HepG2 (cell line): Measurements from ENCODE around the gene TC2N. TPM values are rescaled to one million over a fixed set of nuclear protein-coding genes. Genes with fewer than 3 reads are reported as not detected.

Experiments
- ATAC-seq: fragments of 200-7000 bp; cut with Tn5 transposase; 3 replicates; pipeline ENCODE4 v1.9.1; 2020; ENCODE audit warnings: mild to moderate bottlenecking, moderate library complexity
- BruUV-seq: library from RNA; stranded (reverse); fragments of 400-500 nt; replicated peaks from 2 replicates; lab custom pipeline; 2021; lab: Mats Ljungman, UMichigan
- CTCF ChIA-PET: fragments of 300-600 bp; formaldehyde crosslinking; extraction: SDS; loops from one replicate; lab custom pipeline; 2021; ENCODE audit warnings: low total read pairs, inconsistent platforms, low intra/inter-chr PET ratio; lab: Yijun Ruan, JAX
- POLR2A ChIA-PET: fragments of 350-600 bp; sonication (Branson Sonifier 250); formaldehyde crosslinking; loops from one replicate; lab custom pipeline; 2020; ENCODE audit warnings: antibody characterized with exemption, inconsistent platforms; lab: Yijun Ruan, JAX
- DNase-seq: peaks from one replicate; pipeline ENCODE4 v3.0.0-alpha.2; 2015; ENCODE audit warnings: low spot score
- FAIRE-seq: peaks from 3 replicates; lab custom pipeline; 2011; peaks lifted over from hg19 to GRCh38; lab: Jason Lieb, UNC
- H2AFZ ChIP-seq: one replicate; pipeline ENCODE4 v1.6.1; 2011; ENCODE audit warnings: low read length, inconsistent platforms
- H3K27ac ChIP-seq: fragments of 300-600 bp; 3 replicates; pipeline ENCODE4 v1.8.0; 2011; ENCODE audit warnings: mixed run types, mild to moderate bottlenecking, mixed read lengths, low read length, inconsistent platforms; ENCODE audit not compliant: insufficient read depth; ENCODE audit errors: extremely low read length
- H3K27me3 ChIP-seq, 2 experiments: fragments of 200-600 bp in 1 of 2; 2 replicates in 1 of 2; 3 replicates in 1 of 2; pipeline versions ENCODE4 v1.6.0 to v1.8.0; 2011; ENCODE audit warnings: low read length in 2 of 2, mild to moderate bottlenecking in 2 of 2, moderate library complexity in 2 of 2, inconsistent platforms in 1 of 2; ENCODE audit not compliant: insufficient read depth in 2 of 2, control insufficient read depth in 1 of 2
- H3K36me3 ChIP-seq, 2 experiments: fragments of 200-600 bp in 1 of 2; replicated peaks in 1 of 2; 2 replicates in 1 of 2; 3 replicates in 1 of 2; pipeline versions ENCODE4 v1.5.1 to v1.8.0; 2011; ENCODE audit warnings: low read length in 2 of 2, inconsistent platforms in 1 of 2; ENCODE audit not compliant: insufficient read depth in 2 of 2, control insufficient read depth in 1 of 2
- H3K4me1 ChIP-seq: 2 replicates; pipeline ENCODE4 v1.5.1; 2012; ENCODE audit warnings: low read length, inconsistent platforms; ENCODE audit not compliant: insufficient read depth
- H3K4me2 ChIP-seq: 2 replicates; pipeline ENCODE4 v1.6.0; 2011; ENCODE audit warnings: low read depth, low read length, inconsistent platforms
- H3K4me3 ChIP-seq, 3 experiments: fragments of 200-600 bp in 1 of 3; sonication (generic), shearing (Covaris generic) in 1 of 3; replicated peaks in 1 of 3; 2 replicates each; pipeline ENCODE4 v1.5.1; 2011 to 2016; ENCODE audit warnings: low read length in 3 of 3, inconsistent platforms in 2 of 3, low read depth in 2 of 3, mild to moderate bottlenecking in 2 of 3, control low read depth in 1 of 3, mixed read lengths in 1 of 3; ENCODE audit not compliant: insufficient read depth in 1 of 3
- H3K79me2 ChIP-seq: one replicate; pipeline ENCODE4 v1.6.1; 2011; ENCODE audit warnings: low read length, inconsistent platforms; ENCODE audit not compliant: insufficient read depth
- H3K9ac ChIP-seq: 2 replicates; pipeline ENCODE4 v1.6.0; 2011; ENCODE audit warnings: mild to moderate bottlenecking, low read depth, low read length, inconsistent platforms; ENCODE audit not compliant: insufficient read depth
- H3K9me3 ChIP-seq: 2 replicates; pipeline ENCODE4 v1.5.1; 2012; ENCODE audit warnings: mild to moderate bottlenecking, low read length
- H4K20me1 ChIP-seq: 2 replicates; pipeline ENCODE4 v1.6.0; 2011; ENCODE audit warnings: inconsistent platforms, mild to moderate bottlenecking, low read length, moderate library complexity; ENCODE audit not compliant: insufficient read depth
- KLF6 ChIP-seq: IDR thresholded peaks from 2 replicates; pipeline ENCODE4 v1.8.0; 2016; ENCODE audit warnings: missing biosample characterization, missing genetic modification reagents
- MTF2 ChIP-seq: sonication (generic); formaldehyde crosslinking; IDR thresholded peaks from 2 replicates; pipeline ENCODE4 v1.5.0; 2020; ENCODE audit warnings: missing genetic modification reagents, borderline replicate concordance
- ZNF749 ChIP-seq: sonication (generic); formaldehyde crosslinking; IDR thresholded peaks from 2 replicates; pipeline ENCODE4 v1.8.0; 2022; ENCODE audit warnings: mild to moderate bottlenecking, missing genetic modification reagents, moderate library complexity, borderline replicate concordance
- WGBS: methylation state at CpG from one replicate; pipeline ENCODE4 v1.1.6; 2017; ENCODE audit warnings: low lambda C conversion rate; 5-methylcytosine and 5-hydroxymethylcytosine counted together
- in situ Hi-C: cut with HindIII; loops from 2 replicates; pipeline ENCODE4 v1.10.0; 2017; ENCODE audit warnings: low pct_unique_long_range_greater_than_20kb; ENCODE audit not compliant: extremely low pct_ligation_motif_present
- intact Hi-C: fragments of 100-400 bp; cut with micrococcal nuclease; formaldehyde crosslinking; loops from one replicate; pipeline ENCODE4 v1.10.0; 2022; ENCODE audit not compliant: unreplicated experiment
- polyA plus RNA-seq, 8 experiments: library from polyadenylated mRNA; depleted of rRNA in 3 of 8; stranded (reverse) in 7 of 8; unstranded in 1 of 8; fragments of >200 nt; fragmentation: Illumina TruSeq in 4 of 8; extraction: Trizol in 4 of 8; gene quantifications; 2 replicates each; pipeline versions ENCODE4 v1.2.1 to v1.2.3, GENCODE V29; 2011 to 2016; ENCODE audit warnings: low read depth in 4 of 8, missing spikeins in 1 of 8, mixed read lengths in 1 of 8; ENCODE audit not compliant: insufficient read depth in 1 of 8
- total RNA-seq, 5 experiments: library from RNA; depleted of rRNA; stranded (reverse); fragments of >200 nt; fragmentation: Illumina TruSeq; extraction: Trizol; gene quantifications; 2 replicates each; pipeline ENCODE4 v1.2.3, GENCODE V29; 2016; ENCODE audit warnings: low read depth in 1 of 5
- TF ChIP-seq, protein P1 (sequence below): sonication (generic); formaldehyde crosslinking; IDR thresholded peaks from 2 replicates; pipeline ENCODE4 v1.4.0; 2020; ENCODE audit warnings: missing genetic modification reagents
- TF ChIP-seq, protein P2 (sequence below): sonication (generic); formaldehyde crosslinking; IDR thresholded peaks from 2 replicates; pipeline ENCODE4 v1.5.0; 2020; ENCODE audit warnings: mild to moderate bottlenecking, missing genetic modification reagents

The TC2N gene
- total and polyA plus RNA-seq, 2 of the 13 experiments (the other 11 are each of a cell fraction or from before 2014, with no cell fraction given), result 0.03 TPM; not detected in 1

DNA sequence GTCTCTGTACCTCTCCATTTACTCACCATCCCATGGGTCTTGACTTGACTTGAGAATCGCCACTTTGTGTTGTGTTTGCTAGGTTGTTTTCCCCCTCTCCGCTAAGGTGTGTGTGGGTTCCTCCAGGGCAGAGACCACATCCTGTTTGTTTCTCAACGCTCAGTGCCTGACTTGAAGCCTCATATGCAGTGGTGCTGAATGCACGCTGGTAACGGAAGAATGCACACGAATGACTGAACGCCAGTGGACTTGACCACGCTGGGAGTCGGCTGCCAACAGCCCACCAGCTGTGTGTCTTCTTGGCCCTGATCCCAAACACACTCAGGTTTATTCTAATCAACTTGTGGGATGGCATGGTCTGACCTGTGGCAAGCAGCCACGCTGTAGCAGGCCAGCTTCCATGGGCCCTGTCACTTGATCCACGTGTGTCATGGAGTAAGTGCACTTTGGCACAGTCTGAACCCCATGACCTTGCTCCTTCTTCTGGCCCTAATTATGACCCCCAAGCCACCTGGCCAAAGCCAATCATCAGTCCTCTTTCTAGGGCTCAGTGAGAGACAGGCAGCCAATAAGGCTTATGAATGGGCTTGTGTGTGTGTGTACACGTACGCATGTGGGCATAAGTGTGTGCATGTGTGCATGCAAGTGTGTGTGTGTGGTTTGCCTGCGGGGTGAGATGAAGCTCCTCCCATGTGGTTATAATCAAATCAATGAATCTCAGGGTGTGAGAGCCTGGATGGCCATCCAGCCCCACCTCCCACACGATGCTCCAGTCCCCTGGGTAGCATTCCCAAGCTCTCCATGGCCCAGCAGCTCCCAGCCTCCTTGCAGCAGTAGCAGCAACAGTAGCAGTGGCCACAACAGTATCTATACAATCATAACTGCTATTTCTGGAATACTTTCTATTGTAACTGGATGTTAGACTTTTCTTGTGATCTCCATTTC lies 6.4 kb upstream of the TC2N start (continued):
- TF ChIP-seq KLF6, result no peak

DNA sequence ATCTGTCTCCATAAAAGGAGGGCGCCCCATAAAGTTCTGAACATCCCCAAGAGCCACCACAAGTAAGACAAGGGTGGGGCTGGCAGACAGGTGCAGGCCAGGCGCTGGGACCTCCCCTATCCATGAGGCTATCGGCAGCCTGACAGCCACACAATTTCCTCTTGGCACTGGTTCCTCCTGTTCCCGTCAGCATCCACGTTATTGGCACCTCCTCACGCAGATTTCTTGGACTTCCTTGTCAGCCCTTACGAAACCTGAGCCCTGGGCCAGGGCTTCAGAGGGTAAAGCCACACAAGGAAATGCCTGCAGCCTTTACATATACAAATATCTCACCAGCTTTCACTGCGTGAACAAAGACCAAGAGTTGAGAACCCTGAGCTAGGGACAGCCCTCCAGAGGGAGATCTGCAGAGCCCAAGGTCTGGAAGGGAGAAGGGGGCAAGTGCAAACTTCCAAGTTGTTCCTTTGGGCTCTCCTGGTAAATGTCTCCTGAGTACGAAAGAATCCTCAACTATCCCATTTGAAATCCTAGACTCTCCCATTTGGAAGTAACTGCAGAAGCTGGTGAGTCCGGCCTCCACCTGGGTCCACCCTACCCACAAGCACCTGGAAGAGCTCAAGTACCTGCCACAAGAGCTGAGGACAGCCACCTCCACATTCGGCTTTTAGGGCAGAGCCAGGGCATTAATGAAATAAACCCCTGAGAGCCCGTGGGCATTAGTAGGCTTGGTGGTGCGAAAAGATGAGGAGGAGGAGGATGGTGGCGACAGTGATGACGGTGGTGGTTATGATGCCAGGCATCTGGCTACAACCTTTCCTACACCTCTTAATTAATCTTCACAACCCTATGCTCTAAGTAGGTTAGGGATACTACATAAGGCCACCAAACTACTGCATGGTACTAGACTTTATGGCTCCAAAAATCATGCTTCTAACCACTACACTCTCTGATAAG lies 5.5 kb upstream of the TC2N start:
- no peak overlapping the region for H3K4me2 ChIP-seq
- H3K27me3 ChIP-seq, result 0 out of 5 replicates have a peak, but pooled peaks cover 0 to 2% of the 10 kb centered on the region in 2 experiments
- 70% methylated on average over 13 of the region's 15 CpGs for WGBS
- FAIRE-seq (no peak), DNase-seq (no peak), ATAC-seq (no peak)
- H3K9me3 ChIP-seq, result no peaks in the 10 kb centered on the region
- H4K20me1 ChIP-seq, result no peaks in the 10 kb centered on the region
- no peak overlapping the region for H3K27ac ChIP-seq
- H3K79me2 ChIP-seq, result no peaks in the 10 kb centered on the region
- H3K36me3 ChIP-seq, result no peaks in the 10 kb centered on the region
- no TSS peak for BruUV-seq
- in situ Hi-C loops (no loop called here), intact Hi-C loops (no loop called here)
- H2AFZ ChIP-seq, result no peak overlapping the region
- H3K4me3 ChIP-seq, result no peak overlapping the region
- H3K4me1 ChIP-seq, result peaks cover 41% of the 10 kb centered on the region
- CTCF ChIA-PET, result no interaction called here
- H3K9ac ChIP-seq, result no peak overlapping the region
- POLR2A ChIA-PET, result no interaction called here
- TF ChIP-seq, protein P1, sequence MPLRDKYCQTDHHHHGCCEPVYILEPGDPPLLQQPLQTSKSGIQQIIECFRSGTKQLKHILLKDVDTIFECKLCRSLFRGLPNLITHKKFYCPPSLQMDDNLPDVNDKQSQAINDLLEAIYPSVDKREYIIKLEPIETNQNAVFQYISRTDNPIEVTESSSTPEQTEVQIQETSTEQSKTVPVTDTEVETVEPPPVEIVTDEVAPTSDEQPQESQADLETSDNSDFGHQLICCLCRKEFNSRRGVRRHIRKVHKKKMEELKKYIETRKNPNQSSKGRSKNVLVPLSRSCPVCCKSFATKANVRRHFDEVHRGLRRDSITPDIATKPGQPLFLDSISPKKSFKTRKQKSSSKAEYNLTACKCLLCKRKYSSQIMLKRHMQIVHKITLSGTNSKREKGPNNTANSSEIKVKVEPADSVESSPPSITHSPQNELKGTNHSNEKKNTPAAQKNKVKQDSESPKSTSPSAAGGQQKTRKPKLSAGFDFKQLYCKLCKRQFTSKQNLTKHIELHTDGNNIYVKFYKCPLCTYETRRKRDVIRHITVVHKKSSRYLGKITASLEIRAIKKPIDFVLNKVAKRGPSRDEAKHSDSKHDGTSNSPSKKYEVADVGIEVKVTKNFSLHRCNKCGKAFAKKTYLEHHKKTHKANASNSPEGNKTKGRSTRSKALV (CRISPR knock-in tag), result no peak
- TF ChIP-seq, protein P2, sequence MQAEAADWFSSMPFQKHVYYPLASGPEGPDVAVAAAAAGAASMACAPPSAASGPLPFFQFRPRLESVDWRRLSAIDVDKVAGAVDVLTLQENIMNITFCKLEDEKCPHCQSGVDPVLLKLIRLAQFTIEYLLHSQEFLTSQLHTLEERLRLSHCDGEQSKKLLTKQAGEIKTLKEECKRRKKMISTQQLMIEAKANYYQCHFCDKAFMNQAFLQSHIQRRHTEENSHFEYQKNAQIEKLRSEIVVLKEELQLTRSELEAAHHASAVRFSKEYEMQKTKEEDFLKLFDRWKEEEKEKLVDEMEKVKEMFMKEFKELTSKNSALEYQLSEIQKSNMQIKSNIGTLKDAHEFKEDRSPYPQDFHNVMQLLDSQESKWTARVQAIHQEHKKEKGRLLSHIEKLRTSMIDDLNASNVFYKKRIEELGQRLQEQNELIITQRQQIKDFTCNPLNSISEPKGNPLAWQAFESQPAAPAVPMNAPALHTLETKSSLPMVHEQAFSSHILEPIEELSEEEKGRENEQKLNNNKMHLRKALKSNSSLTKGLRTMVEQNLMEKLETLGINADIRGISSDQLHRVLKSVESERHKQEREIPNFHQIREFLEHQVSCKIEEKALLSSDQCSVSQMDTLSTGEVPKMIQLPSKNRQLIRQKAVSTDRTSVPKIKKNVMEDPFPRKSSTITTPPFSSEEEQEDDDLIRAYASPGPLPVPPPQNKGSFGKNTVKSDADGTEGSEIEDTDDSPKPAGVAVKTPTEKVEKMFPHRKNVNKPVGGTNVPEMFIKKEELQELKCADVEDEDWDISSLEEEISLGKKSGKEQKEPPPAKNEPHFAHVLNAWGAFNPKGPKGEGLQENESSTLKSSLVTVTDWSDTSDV, result no peak
- no peak for TF ChIP-seq MTF2
- TF ChIP-seq ZNF749 (CRISPR knock-in tag), result no peak
